PFSK-1 (cell line): ENCODE data around the gene KHDC1.

Source experiments
- POLR2AphosphoS5 ChIP-seq: IDR thresholded peaks from 2 replicates; pipeline ENCODE4 v1.6.1; 2012; ENCODE audit warnings: low read depth, mild to moderate bottlenecking, control low read depth, low read length, moderate library complexity
- TF ChIP-seq, protein P1 (sequence below), 2 experiments: IDR thresholded peaks; 2 replicates each; pipeline versions ENCODE4 v1.6.1 to v1.8.0; 2011 to 2012; ENCODE audit warnings: low read depth in 2 of 2, low read length in 2 of 2, control low read depth in 1 of 2, inconsistent platforms in 1 of 2, mild to moderate bottlenecking in 1 of 2, moderate library complexity in 1 of 2; ENCODE audit not compliant: insufficient read depth in 1 of 2

DNA sequence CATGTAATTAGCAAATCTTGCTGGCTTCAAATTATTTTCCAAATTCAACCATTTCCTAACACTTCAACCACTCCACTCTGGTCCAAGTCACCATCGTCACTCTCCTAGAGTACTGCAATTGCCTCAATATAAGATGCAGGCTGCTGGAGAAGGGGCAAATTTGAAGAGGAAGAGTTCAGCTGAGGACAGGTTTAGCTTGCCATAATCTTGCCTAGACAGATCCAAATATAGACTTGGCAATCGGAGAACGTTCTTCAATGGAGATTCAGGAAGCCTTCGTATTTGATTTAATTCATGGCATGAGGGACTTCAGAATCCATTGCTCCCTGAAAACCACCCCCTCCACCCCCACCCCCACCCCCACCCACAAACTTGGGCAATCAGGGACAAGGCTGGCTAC is 22.3 kb downstream of the KHDC1 start:
- TF ChIP-seq, protein P1, sequence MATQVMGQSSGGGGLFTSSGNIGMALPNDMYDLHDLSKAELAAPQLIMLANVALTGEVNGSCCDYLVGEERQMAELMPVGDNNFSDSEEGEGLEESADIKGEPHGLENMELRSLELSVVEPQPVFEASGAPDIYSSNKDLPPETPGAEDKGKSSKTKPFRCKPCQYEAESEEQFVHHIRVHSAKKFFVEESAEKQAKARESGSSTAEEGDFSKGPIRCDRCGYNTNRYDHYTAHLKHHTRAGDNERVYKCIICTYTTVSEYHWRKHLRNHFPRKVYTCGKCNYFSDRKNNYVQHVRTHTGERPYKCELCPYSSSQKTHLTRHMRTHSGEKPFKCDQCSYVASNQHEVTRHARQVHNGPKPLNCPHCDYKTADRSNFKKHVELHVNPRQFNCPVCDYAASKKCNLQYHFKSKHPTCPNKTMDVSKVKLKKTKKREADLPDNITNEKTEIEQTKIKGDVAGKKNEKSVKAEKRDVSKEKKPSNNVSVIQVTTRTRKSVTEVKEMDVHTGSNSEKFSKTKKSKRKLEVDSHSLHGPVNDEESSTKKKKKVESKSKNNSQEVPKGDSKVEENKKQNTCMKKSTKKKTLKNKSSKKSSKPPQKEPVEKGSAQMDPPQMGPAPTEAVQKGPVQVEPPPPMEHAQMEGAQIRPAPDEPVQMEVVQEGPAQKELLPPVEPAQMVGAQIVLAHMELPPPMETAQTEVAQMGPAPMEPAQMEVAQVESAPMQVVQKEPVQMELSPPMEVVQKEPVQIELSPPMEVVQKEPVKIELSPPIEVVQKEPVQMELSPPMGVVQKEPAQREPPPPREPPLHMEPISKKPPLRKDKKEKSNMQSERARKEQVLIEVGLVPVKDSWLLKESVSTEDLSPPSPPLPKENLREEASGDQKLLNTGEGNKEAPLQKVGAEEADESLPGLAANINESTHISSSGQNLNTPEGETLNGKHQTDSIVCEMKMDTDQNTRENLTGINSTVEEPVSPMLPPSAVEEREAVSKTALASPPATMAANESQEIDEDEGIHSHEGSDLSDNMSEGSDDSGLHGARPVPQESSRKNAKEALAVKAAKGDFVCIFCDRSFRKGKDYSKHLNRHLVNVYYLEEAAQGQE (IDR thresholded peaks at IDR 0.05; ENCODE audit: insufficient read depth in 1 of 2, low read depth in 2 of 2, low read length in 2 of 2) = no peak
- TF ChIP-seq POLR2AphosphoS5 = no peak
